KG1 (cell line): ENCODE measurements around the gene CDH1.
A peak's percentile ranks its signal among the peaks of the same experiment; 100 is the strongest.
"Not testable (repeated sequence)": the region's sequence is repeated elsewhere in the genome, so short reads cannot be mapped to it uniquely, and the experiment has no call there.

Source experiments
- DNase-seq: peaks from one replicate; lab custom pipeline; 2025; lab: John Stamatoyannopoulos, UW

CDH1 gene

DNA sequence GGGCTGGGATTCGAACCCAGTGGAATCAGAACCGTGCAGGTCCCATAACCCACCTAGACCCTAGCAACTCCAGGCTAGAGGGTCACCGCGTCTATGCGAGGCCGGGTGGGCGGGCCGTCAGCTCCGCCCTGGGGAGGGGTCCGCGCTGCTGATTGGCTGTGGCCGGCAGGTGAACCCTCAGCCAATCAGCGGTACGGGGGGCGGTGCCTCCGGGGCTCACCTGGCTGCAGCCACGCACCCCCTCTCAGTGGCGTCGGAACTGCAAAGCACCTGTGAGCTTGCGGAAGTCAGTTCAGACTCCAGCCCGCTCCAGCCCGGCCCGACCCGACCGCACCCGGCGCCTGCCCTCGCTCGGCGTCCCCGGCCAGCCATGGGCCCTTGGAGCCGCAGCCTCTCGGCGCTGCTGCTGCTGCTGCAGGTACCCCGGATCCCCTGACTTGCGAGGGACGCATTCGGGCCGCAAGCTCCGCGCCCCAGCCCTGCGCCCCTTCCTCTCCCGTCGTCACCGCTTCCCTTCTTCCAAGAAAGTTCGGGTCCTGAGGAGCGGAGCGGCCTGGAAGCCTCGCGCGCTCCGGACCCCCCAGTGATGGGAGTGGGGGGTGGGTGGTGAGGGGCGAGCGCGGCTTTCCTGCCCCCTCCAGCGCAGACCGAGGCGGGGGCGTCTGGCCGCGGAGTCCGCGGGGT, at the start of gene CDH1:
Gene CDH1, plus strand, starts transcription at position 247 of the 684 bp plus-strand sequence. Its CDS starts 124 bp downstream, at position 371.
- no peak for DNase-seq

- no peak for DNase-seq
These were observed 47.2 kb upstream of the CDH1 start for GRCh38 chr16:68689921-68690320.

DNA sequence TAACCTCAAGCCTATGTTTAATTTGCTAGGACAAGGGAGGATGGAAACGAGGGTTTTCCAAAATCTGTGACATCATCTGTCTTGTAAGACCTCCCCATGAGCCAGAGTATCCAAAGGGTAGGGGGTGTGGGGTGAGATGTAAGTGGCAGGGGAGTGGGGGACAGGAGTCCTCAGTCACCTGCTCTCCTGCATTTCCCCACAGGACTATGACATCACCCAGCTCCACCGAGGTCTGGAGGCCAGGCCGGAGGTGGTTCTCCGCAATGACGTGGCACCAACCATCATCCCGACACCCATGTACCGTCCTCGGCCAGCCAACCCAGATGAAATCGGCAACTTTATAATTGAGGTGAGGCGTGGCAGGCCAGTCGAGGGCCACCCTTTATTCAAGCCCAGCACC, 41.5 kb upstream of the CDH1 start:
- DNase-seq = no peak

- no peak for DNase-seq
These were observed 40.6 kb upstream of the CDH1 start for GRCh38 chr16:68696514-68696913.

- DNase-seq = no peak
These were observed 39.0 kb upstream of the CDH1 start for GRCh38 chr16:68698091-68698490.

- DNase-seq = no peak
These were observed 37.0 kb upstream of the CDH1 start for GRCh38 chr16:68700120-68700519.

DNA sequence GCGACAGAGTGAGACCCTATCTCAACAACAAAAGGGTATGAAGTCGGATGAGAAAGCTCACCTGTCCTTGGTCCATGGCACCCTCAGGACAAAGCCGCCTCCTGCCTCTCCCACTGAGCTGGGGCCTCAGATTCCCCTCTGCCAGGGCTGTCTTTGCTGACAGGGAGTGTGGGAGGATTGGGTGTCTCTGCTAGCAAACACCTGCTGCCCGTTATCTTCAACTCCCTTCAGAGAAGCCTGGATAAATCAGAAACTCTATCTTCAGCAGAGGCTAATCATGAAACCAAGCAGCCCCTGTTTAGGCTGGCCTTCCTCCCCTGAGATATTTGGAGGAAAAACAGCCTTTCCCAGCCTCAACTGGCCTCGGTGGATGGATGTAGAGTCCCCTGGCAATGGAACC, 36.3 kb upstream of the CDH1 start:
- no peak for DNase-seq

GRCh38 chr16:68704232-68704867, 32.7 kb upstream of the CDH1 start:
- peak; percentile 28 for DNase-seq

DNA sequence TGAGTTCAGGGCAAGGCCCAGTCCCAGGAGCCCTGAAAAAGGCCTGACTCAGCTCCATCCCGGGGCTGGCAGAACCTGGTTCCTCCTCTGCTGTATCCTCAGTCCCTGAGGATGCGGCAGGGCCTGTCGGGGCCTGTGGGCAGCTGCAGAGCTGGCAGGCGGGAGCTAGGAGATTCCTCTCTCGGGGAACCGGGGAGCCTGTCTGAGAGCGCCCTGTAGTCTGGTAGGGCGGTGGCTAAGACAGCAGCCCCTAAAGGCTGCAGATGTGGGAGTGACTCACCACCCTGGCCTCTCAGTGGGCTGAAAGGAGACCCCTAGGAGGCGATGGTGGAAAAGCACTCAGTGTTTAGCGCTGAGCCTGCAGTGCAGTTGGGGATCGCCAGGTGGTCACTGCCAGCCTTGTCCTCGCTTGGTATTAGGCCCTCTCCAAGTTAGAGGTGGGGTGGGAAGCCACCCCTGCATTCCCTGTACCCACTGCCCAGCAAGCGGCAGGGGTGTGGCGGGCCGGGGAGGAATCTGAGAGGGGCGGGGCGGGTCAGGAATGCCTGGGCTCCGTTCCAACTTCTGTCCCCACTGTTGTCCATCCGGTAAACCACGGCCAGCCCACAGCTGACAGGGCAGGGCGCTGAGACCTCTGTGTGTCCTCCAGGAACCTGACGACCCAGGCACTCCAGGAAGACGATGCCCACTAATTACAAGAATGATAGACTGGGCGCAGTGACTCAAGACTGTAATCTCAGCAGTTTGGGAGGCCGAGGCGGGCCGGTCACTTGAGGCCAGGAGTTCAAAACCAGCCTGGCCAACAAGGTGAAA, 29.5 kb upstream of the CDH1 start:
- DNase-seq = no peak

DNA sequence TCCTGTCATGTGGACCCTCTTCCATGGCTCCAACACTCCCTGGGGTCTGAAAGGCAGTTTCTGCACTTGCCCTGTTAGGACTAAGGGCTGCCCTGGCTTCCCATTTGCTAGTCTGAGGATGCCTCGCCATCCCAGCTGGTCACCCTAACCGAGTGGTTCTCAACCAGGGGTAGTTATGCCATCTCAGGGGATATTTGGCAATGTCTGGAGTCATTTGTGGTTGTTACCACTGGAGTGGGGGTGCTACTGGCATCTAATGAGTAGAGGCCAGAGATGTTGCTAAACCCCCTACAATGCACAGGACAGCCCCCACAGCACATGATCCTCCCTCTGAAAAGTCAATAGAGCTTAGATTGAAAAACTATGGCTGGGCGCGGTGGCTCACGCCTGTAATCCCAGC, 26.9 kb upstream of the CDH1 start:
- no peak for DNase-seq

DNA sequence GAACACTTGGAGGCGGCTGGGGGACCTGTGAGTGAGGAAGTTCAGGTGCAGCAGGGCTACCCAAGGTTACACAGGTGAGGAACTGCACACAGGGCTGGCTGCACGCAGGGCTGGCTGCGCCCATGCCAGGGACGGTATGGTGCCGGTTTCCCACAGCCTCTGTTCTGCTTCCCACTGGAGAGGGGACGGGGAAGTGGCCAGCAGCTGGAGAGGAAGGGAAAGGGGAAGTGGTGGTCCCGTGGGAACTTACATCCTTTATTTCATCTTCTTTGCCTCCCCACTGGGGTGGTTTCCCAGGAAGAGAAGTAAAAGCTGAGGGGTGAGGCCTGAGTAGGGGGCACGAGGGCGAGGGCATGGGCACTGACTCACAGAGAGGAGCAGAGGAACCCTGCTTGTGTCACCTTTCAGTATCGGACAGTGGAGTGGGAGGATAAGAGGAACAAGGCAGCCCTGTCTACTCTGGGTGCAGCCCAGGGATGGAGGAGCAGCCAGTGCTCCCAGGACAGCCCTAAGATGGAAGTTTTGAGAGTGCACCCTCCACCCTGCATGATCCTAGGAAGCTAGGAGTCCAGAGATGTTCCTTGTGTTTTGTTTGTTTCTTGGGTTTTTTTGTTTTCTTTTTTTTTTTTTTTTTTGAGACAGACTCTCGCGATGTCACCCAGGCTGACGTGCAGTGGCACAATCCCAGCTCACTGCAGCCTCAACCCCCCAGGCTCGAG, 25.5 kb upstream of the CDH1 start:
- no peak for DNase-seq

DNA sequence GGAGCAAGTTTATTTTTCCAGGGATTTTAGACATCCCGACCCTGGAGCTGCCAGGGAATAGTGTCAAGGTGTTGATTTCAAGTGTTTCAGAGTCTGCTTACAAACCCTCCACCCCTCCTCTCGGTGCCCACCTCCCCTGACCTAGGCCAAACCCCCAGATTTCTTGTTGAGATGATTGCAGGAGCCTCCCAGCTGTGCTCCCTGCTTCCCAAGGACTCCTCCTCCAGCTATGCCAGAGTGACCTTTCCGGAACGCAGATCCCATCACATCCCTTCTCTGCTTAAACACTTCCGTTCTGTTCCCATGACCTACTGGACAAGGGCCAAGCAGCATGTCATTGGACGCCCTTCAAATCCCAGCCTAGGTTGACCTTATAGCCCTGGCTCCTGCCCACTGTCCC, 23.7 kb upstream of the CDH1 start:
- DNase-seq = no peak

DNA sequence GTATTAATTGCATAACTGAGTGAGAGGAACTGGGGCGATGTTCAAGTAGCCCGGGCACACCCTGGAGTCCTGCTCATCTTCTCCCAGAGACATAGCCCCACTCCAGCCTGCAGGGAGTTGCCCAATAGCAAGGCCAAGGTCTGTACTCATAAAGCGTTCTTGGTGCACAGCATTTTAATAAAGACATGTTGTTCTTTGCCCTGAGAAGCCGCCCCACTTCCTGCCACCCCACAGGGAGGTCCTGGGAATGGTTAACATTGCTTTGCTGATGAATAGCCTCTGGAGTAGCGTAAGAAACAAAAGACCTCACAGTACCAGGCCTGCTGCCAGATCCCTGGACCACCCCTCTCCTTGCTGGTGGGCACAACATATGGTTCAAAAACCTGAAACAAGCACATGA, 21.6 kb upstream of the CDH1 start:
- no peak for DNase-seq

GRCh38 chr16:68716516-68716915, 20.6 kb upstream of the CDH1 start:
- DNase-seq = not testable (repeated sequence)

GRCh38 chr16:68717684-68718083, 19.4 kb upstream of the CDH1 start:
- no peak for DNase-seq

DNA sequence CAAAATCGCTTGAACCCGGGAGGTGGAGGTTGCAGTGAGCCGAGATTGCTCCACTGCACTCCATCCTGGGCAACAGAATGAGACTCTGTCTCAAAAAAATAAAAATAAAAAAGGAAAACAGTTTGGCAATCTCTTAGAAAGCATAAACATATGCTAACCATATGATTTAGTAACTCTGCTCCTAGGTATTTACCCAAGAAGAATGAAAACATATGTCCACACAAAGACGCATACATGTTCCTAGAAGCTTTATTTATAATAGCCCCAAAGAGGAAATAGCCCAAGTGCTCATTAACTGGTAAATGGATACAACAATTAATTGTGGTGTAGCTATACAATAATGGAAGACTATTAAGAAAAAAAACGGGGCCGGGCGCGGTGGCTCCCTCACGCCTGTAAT, 18.5 kb upstream of the CDH1 start:
- no peak for DNase-seq

GRCh38 chr16:68719993-68720489, 17.1 kb upstream of the CDH1 start:
- DNase-seq = no peak

GRCh38 chr16:68722119-68723024, 14.7 kb upstream of the CDH1 start:
- DNase-seq = no peak

DNA sequence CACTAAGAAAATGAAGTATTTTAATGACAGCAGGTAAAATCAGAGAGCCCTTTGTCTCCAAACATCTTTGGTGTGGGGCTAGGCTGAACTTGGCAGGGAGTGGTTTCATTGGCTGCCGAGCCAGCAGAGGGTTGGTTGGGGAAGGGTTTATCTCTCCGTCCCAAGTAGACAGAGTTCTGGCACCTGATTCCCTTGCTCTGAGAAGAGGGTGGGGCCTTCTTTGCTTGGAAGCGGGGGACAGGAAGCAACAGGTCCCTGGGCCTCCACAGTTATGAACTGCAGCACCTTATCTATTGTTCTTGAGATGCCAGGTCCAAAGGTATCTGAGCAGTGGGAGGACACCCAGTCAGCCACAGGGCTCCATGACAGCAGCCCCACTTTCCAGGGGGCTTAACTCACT, 12.3 kb upstream of the CDH1 start:
- DNase-seq = no peak

GRCh38 chr16:68728523-68728922, 8.6 kb upstream of the CDH1 start:
- no peak for DNase-seq

DNA sequence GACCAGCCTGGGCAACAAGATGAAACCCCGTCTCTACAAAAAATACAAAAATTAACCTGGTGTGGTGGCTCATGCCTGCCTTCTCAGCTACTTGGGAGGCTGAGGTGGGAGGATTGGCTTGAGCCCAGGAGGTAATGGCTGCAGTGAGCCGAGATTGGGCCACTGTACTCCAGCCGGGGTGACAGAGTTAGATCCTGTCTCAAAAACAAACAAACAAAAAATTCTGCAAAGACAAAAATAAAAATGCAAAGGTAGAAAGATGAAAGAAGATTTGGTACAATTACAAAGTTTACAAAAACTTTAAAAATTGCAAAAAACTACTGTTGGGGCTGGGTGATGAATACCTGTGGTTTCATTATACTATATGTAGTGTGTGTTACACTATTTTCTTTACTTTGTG, 5.5 kb upstream of the CDH1 start:
- DNase-seq = no peak
